RCC 7860 (cell line): Measurements from ENCODE around the gene EIF6.

Experiments
- DNase-seq: peaks from one replicate; pipeline ENCODE4 v3.0.0-alpha.2; 2015; ENCODE audit warnings: low spot score
- FAIRE-seq: peaks from 2 replicates; lab custom pipeline; 2012; peaks lifted over from hg19 to GRCh38; lab: Jason Lieb, UNC

The EIF6 gene

GRCh38 chr20:35281506-35282101 is 3.0 kb downstream of the EIF6 start:
- DNase-seq (no peak), FAIRE-seq (no peak)

- FAIRE-seq (no peak), DNase-seq (no peak)
These were observed 4.0 kb downstream of the EIF6 start for GRCh38 chr20:35280523-35280922.

- FAIRE-seq (no peak), DNase-seq (no peak)
These were observed 4.9 kb downstream of the EIF6 start for GRCh38 chr20:35279533-35280174.

GRCh38 chr20:35279040-35279439 is 5.5 kb downstream of the EIF6 start:
- FAIRE-seq = no peak
- no peak for DNase-seq

- no peak for FAIRE-seq
- peak; percentile 77 for DNase-seq
These were observed 6.8 kb downstream of the EIF6 start, which contains the start of gene MMP24OS for GRCh38 chr20:35277531-35278395. TSS of gene MMP24OS (minus strand) at chr20:35278122. CDS start at chr20:35277929, 193 bp downstream.

GRCh38 chr20:35277127-35277526 is 7.4 kb downstream of the EIF6 start:
- no peak for FAIRE-seq
- no peak for DNase-seq

- DNase-seq (no peak), FAIRE-seq (no peak)
These were observed 8.2 kb downstream of the EIF6 start for GRCh38 chr20:35276408-35276807.

GRCh38 chr20:35275741-35276251 is 8.8 kb downstream of the EIF6 start:
- DNase-seq (no peak), FAIRE-seq (no peak)

- DNase-seq = no peak
- no peak for FAIRE-seq
These were observed 10.1 kb downstream of the EIF6 start for GRCh38 chr20:35274172-35275092.

GRCh38 chr20:35273449-35274171 is 11.0 kb downstream of the EIF6 start:
- no peak for FAIRE-seq
- DNase-seq = no peak

- FAIRE-seq (peak; percentile 73), DNase-seq (peak; percentile 66)
These were observed 12.7 kb downstream of the EIF6 start for GRCh38 chr20:35271904-35272303.

- DNase-seq = no peak
- FAIRE-seq = no peak
These were observed 13.3 kb downstream of the EIF6 start for GRCh38 chr20:35271073-35271882.

GRCh38 chr20:35270021-35270902 is 14.3 kb downstream of the EIF6 start:
- FAIRE-seq (no peak), DNase-seq (no peak)

GRCh38 chr20:35269055-35269781 is 15.4 kb downstream of the EIF6 start:
- no peak for FAIRE-seq
- DNase-seq = peak; percentile 52

- no peak for FAIRE-seq
- DNase-seq = no peak
These were observed 17.5 kb downstream of the EIF6 start for GRCh38 chr20:35267092-35267491.

GRCh38 chr20:35264755-35265154 is 19.8 kb downstream of the EIF6 start:
- DNase-seq (peak; percentile 78), FAIRE-seq (peak; percentile 69)
